Keratinocyte (primary cell): ENCODE results near the gene FBLN1. TPM values are rescaled to one million over a fixed set of nuclear protein-coding genes. Genes with fewer than 3 reads are reported as not detected.

Experiments
- DNase-seq: peaks from one replicate; pipeline ENCODE4 v3.0.0-alpha.2; 2011; ENCODE audit warnings: low read depth, missing footprints, low spot score
- FAIRE-seq: peaks from 2 replicates; lab custom pipeline; 2011; peaks lifted over from hg19 to GRCh38; lab: Jason Lieb, UNC
- H2AFZ ChIP-seq: 2 replicates; pipeline ENCODE4 v1.6.0; 2012; ENCODE audit warnings: low read length, control low read depth, inconsistent platforms; ENCODE audit not compliant: control insufficient read depth
- H3K27ac ChIP-seq: 2 replicates; pipeline ENCODE4 v1.5.1; 2011; ENCODE audit warnings: low read length; ENCODE audit not compliant: control insufficient read depth, insufficient read depth
- H3K27me3 ChIP-seq: 3 replicates; pipeline ENCODE4 v1.6.0; 2011; ENCODE audit warnings: low read length; ENCODE audit not compliant: control insufficient read depth, insufficient read depth; ENCODE audit errors: extremely low read depth
- H3K36me3 ChIP-seq, 2 experiments: 2 replicates in 1 of 2; 3 replicates in 1 of 2; pipeline ENCODE4 v1.5.1; 2011; ENCODE audit warnings: low read length in 2 of 2, mild to moderate bottlenecking in 1 of 2; ENCODE audit not compliant: control insufficient read depth in 2 of 2, insufficient read depth in 2 of 2; ENCODE audit errors: extremely low read depth in 1 of 2
- H3K4me1 ChIP-seq: 3 replicates; pipeline ENCODE4 v1.5.1; 2011; ENCODE audit warnings: low read length; ENCODE audit not compliant: control insufficient read depth, insufficient read depth; ENCODE audit errors: extremely low read depth
- H3K4me2 ChIP-seq: 3 replicates; pipeline ENCODE4 v1.6.0; 2011; ENCODE audit warnings: low read depth, low read length; ENCODE audit not compliant: control insufficient read depth, insufficient read depth; ENCODE audit errors: extremely low read depth
- H3K4me3 ChIP-seq, 3 experiments: fragments of 200-600 bp in 1 of 3; sonication (generic) in 1 of 3; 2 replicates in 2 of 3; 3 replicates in 1 of 3; pipeline ENCODE4 v1.5.1; 2011 to 2016; ENCODE audit warnings: low read length in 3 of 3, mild to moderate bottlenecking in 3 of 3, control low read depth in 2 of 3, inconsistent platforms in 1 of 3, low read depth in 1 of 3, mixed read lengths in 1 of 3, mixed run types in 1 of 3, moderate library complexity in 1 of 3; ENCODE audit not compliant: control insufficient read depth in 2 of 3, insufficient read depth in 2 of 3; ENCODE audit errors: extremely low read depth in 1 of 3
- H3K79me2 ChIP-seq: 2 replicates; pipeline ENCODE4 v1.6.0; 2012; ENCODE audit warnings: low read length; ENCODE audit not compliant: control insufficient read depth, insufficient read depth
- H3K9ac ChIP-seq: 3 replicates; pipeline ENCODE4 v1.6.0; 2011; ENCODE audit warnings: low read length; ENCODE audit not compliant: control insufficient read depth, insufficient read depth; ENCODE audit errors: extremely low read depth
- H3K9me1 ChIP-seq: 3 replicates; pipeline ENCODE4 v1.6.0; 2011; ENCODE audit warnings: low read length; ENCODE audit not compliant: control insufficient read depth, insufficient read depth; ENCODE audit errors: extremely low read depth
- H3K9me3 ChIP-seq: 2 replicates; pipeline ENCODE4 v1.5.1; 2012; ENCODE audit warnings: low read depth, low read length; ENCODE audit not compliant: control insufficient read depth
- H4K20me1 ChIP-seq: 3 replicates; pipeline ENCODE4 v1.6.0; 2011; ENCODE audit warnings: low read length; ENCODE audit not compliant: control insufficient read depth, insufficient read depth; ENCODE audit errors: extremely low read depth
- CTCF ChIP-seq, 3 experiments: IDR thresholded peaks in 1 of 3; conservative IDR thresholded peaks in 1 of 3; optimal IDR thresholded peaks in 1 of 3; 2 replicates in 2 of 3; 3 replicates in 1 of 3; pipeline versions ENCODE3 to v1.5.1; 2011; ENCODE audit warnings: low read length in 3 of 3, mild to moderate bottlenecking in 3 of 3, moderate library complexity in 2 of 3, control low read depth in 1 of 3, inconsistent platforms in 1 of 3; ENCODE audit not compliant: insufficient read depth in 2 of 3; ENCODE audit errors: extremely low read depth in 1 of 3
- EZH2 ChIP-seq: IDR thresholded peaks from one replicate; pipeline ENCODE4 v1.6.1; 2012; ENCODE audit warnings: inconsistent platforms, mild to moderate bottlenecking, low read length, moderate library complexity
- dilution Hi-C: fragments of 300-500 bp; cut with MboI; formaldehyde crosslinking; loops from one replicate; pipeline ENCODE4 v1.7.0; 2020; ENCODE audit warnings: low sequenced_read_pairs; ENCODE audit not compliant: extremely low pct_ligation_motif_present
- polyA plus RNA-seq, 5 experiments: library from polyadenylated mRNA; depleted of rRNA in 3 of 5; stranded (reverse) in 3 of 5; stranded (forward) in 1 of 5; unstranded in 1 of 5; fragments of >200 nt; gene quantifications; 1 replicate in 1 of 5; 2 replicates in 3 of 5; 3 replicates in 1 of 5; pipeline versions ENCODE4 v1.2.1 to v1.2.3, GENCODE V29; 2011 to 2012; ENCODE audit warnings: missing spikeins in 2 of 5, low read depth in 1 of 5, low replicate concordance in 1 of 5

The FBLN1 gene
- polyA plus RNA-seq, 1 donor (not counting 4 experiments of a cell fraction or from before 2014, with no cell fraction given), result 13.7 TPM

- Histone ChIP-seq H3K27ac (no peak overlapping the region), H4K20me1 (no peaks in the 10 kb centered on the region), H3K9me1 (no peaks in the 10 kb centered on the region), H3K36me3 (no peaks in the 10 kb centered on the region), H3K9ac (no peak overlapping the region), H3K4me1 (peaks cover 2% of the 10 kb centered on the region), H3K27me3 (no peaks in the 10 kb centered on the region), H3K9me3 (no peaks in the 10 kb centered on the region), H3K4me3 (no peak overlapping the region), H3K79me2 (no peaks in the 10 kb centered on the region), H3K4me2 (no peak overlapping the region), H2AFZ (no peak overlapping the region)
- TF ChIP-seq EZH2 (no peak), CTCF (optimal IDR thresholded peaks at IDR 0.05 in 1 of 3, IDR thresholded peaks at IDR 0.05 in 1 of 3, conservative IDR thresholded peaks at IDR 0.05 in 1 of 3; ENCODE audit: extremely low read depth in 1 of 3, insufficient read depth in 2 of 3, low read length in 3 of 3) (no peak)
- FAIRE-seq, result no peak
- no peak for DNase-seq
- dilution Hi-C loops, result no loop called here
Observed at GRCh38 chr22:45581549-45582080, 78.9 kb downstream of the FBLN1 start.

- Histone ChIP-seq H3K4me1 (peaks cover 2% of the 10 kb centered on the region), H4K20me1 (no peaks in the 10 kb centered on the region), H3K27ac (no peak overlapping the region), H3K79me2 (no peaks in the 10 kb centered on the region), H3K27me3 (no peaks in the 10 kb centered on the region), H3K9me1 (no peaks in the 10 kb centered on the region), H3K9me3 (no peaks in the 10 kb centered on the region), H3K9ac (no peak overlapping the region), H2AFZ (no peak overlapping the region), H3K4me2 (no peak overlapping the region), H3K4me3 (no peak overlapping the region), H3K36me3 (no peaks in the 10 kb centered on the region)
- TF ChIP-seq CTCF (optimal IDR thresholded peaks at IDR 0.05 in 1 of 3, IDR thresholded peaks at IDR 0.05 in 1 of 3, conservative IDR thresholded peaks at IDR 0.05 in 1 of 3; ENCODE audit: extremely low read depth in 1 of 3, insufficient read depth in 2 of 3, low read length in 3 of 3), result no peak
- TF ChIP-seq EZH2, result no peak
- dilution Hi-C loops, result no loop called here
- FAIRE-seq (no peak), DNase-seq (no peak)
Observed at GRCh38 chr22:45582236-45582954, 79.7 kb downstream of the FBLN1 start.
